MM.1S (cell line): ENCODE data around the gene COX4I1.

Experiments
- DNase-seq: peaks from one replicate; pipeline ENCODE4 v3.0.0-alpha.2; 2015
- H2AFZ ChIP-seq: fragments of 300-600 bp; sonication (generic); 2 replicates; pipeline ENCODE4 v1.6.0; 2016; ENCODE audit warnings: antibody characterized with exemption, low read length
- H3F3A ChIP-seq: fragments of 300-600 bp; sonication (generic); 2 replicates; pipeline ENCODE4 v1.6.1; 2016; ENCODE audit warnings: mild to moderate bottlenecking, antibody characterized with exemption, low read length, moderate library complexity, mixed read lengths; ENCODE audit not compliant: insufficient read depth
- H3K27ac ChIP-seq: fragments of 300-600 bp; sonication (generic); 2 replicates; pipeline ENCODE4 v1.5.1; 2016; ENCODE audit warnings: mild to moderate bottlenecking, low read length
- H3K27me3 ChIP-seq: fragments of 300-600 bp; sonication (generic); replicated peaks from 2 replicates; pipeline ENCODE4 v1.6.0; 2016; ENCODE audit warnings: low read length; ENCODE audit not compliant: insufficient read depth
- H3K36me3 ChIP-seq: fragments of 300-600 bp; sonication (generic); replicated peaks from 2 replicates; pipeline ENCODE4 v1.6.1; 2016; ENCODE audit warnings: mild to moderate bottlenecking, low read length, mixed read lengths; ENCODE audit not compliant: insufficient read depth
- H3K4me1 ChIP-seq: fragments of 300-600 bp; sonication (generic); 2 replicates; pipeline ENCODE4 v1.6.1; 2016; ENCODE audit warnings: low read length, mixed read lengths
- H3K4me2 ChIP-seq: fragments of 300-600 bp; sonication (generic); 2 replicates; pipeline ENCODE4 v1.6.0; 2016; ENCODE audit warnings: low read depth, low read length
- H3K4me3 ChIP-seq: fragments of 300-600 bp; sonication (generic); 2 replicates; pipeline ENCODE4 v1.5.1; 2016; ENCODE audit warnings: low read length, mixed read lengths
- H3K79me2 ChIP-seq: fragments of 300-600 bp; sonication (generic); 2 replicates; pipeline ENCODE4 v1.6.1; 2016; ENCODE audit warnings: mixed run types, low read length, mixed read lengths
- H3K9ac ChIP-seq: fragments of 300-600 bp; sonication (generic); 2 replicates; pipeline ENCODE4 v1.6.1; 2016; ENCODE audit warnings: low read length, mixed read lengths
- H3K9me2 ChIP-seq: fragments of 300-600 bp; sonication (generic); replicated peaks from 2 replicates; pipeline ENCODE4 v1.6.1; 2016; ENCODE audit warnings: mild to moderate bottlenecking, low read length, mixed read lengths; ENCODE audit not compliant: insufficient read depth
- H3K9me3 ChIP-seq: fragments of 300-600 bp; sonication (generic); replicated peaks from 2 replicates; pipeline ENCODE4 v1.6.1; 2016; ENCODE audit warnings: mild to moderate bottlenecking, low read length, mixed read lengths; ENCODE audit not compliant: insufficient read depth
- H4K20me1 ChIP-seq: fragments of 300-600 bp; sonication (generic); 2 replicates; pipeline ENCODE4 v1.6.1; 2016; ENCODE audit warnings: mild to moderate bottlenecking, low read length, moderate library complexity, mixed read lengths; ENCODE audit not compliant: insufficient read depth
- EZH2 ChIP-seq: fragments of 300-600 bp; sonication (generic); optimal IDR thresholded peaks from 2 replicates; pipeline ENCODE3; 2017; ENCODE audit warnings: low read depth, mild to moderate bottlenecking, antibody characterized with exemption, low read length, mixed read lengths
- EZH2phosphoT487 ChIP-seq: fragments of 300-600 bp; sonication (generic); IDR thresholded peaks from 2 replicates; pipeline ENCODE4 v1.6.1; 2018; ENCODE audit warnings: antibody characterized with exemption, low read length
- TF ChIP-seq, protein P1 (sequence below): fragments of 300-600 bp; sonication (generic); IDR thresholded peaks from 2 replicates; pipeline ENCODE4 v1.5.1; 2016; ENCODE audit warnings: antibody characterized with exemption, low read length, mixed read lengths

Gene COX4I1

DNA sequence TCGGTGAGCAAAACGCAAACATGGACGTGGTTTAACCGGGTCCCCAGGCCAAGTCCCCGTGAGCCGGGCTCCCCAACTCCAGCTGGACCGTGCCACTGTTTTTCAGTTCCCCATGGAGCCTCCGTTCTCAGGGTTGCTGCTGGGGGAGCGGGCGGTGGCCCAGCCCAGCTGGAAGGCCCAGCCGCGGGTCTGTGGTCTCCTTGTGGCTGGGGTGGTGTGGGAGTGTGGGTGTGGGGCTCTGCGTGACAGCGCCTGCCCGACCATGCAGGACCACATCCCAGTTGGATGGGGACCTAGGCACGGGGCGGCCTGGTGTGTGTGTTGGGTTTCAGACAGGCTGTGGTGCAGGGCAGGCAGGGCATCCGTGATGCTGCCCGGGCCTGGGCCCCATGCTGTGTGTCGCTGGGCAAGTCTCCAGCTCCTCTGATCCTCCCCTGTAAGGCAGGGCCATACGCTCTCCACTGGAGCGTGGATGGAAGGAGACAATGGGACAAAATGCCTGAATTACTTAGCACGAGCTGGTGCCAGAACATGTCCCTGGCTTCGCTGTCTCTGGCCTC, 40.3 kb downstream of the COX4I1 start:
- Histone ChIP-seq H3K4me3 (no peak overlapping the region), H3K27ac (no peak overlapping the region), H3F3A (no peaks in the 10 kb centered on the region), H3K9ac (no peak overlapping the region), H3K27me3 (peaks cover 83% of the 10 kb centered on the region), H3K9me2 (no peaks in the 10 kb centered on the region), H3K79me2 (no peaks in the 10 kb centered on the region), H3K4me1 (no peaks in the 10 kb centered on the region), H2AFZ (no peak overlapping the region), H3K9me3 (no peaks in the 10 kb centered on the region), H3K36me3 (no peaks in the 10 kb centered on the region), H4K20me1 (no peaks in the 10 kb centered on the region), H3K4me2 (no peak overlapping the region)
- TF ChIP-seq, protein P1, sequence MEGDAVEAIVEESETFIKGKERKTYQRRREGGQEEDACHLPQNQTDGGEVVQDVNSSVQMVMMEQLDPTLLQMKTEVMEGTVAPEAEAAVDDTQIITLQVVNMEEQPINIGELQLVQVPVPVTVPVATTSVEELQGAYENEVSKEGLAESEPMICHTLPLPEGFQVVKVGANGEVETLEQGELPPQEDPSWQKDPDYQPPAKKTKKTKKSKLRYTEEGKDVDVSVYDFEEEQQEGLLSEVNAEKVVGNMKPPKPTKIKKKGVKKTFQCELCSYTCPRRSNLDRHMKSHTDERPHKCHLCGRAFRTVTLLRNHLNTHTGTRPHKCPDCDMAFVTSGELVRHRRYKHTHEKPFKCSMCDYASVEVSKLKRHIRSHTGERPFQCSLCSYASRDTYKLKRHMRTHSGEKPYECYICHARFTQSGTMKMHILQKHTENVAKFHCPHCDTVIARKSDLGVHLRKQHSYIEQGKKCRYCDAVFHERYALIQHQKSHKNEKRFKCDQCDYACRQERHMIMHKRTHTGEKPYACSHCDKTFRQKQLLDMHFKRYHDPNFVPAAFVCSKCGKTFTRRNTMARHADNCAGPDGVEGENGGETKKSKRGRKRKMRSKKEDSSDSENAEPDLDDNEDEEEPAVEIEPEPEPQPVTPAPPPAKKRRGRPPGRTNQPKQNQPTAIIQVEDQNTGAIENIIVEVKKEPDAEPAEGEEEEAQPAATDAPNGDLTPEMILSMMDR: no peak
- TF ChIP-seq EZH2 (no peak), EZH2phosphoT487 (no peak)
- no peak for DNase-seq

DNA sequence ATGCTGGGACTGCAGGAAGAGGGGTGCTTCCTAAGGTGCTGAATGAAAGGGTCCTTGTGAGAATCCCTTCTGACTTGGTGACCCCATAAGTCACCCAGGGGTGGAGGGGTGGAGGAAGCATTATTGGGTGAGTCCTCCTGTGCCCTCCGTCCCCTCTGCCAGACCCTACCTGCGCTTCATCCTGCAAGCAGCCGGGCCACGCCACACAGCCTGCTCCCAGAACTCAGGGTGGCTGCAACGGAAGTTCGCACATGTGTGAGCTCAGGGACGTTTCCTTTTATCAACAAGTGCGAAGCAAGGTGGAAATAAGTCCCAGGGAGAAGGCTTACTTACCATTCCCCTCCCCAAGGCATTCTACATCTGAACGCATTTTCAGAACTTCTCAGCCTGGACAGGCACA, 40.9 kb downstream of the COX4I1 start:
- H2AFZ ChIP-seq: no peak overlapping the region
- no peak for TF ChIP-seq EZH2phosphoT487
- no peak for TF ChIP-seq EZH2
- TF ChIP-seq, protein P1: no peak
- H3K4me2 ChIP-seq: no peak overlapping the region
- no peaks in the 10 kb centered on the region for H3K79me2 ChIP-seq
- no peak overlapping the region for H3K27ac ChIP-seq
- no peaks in the 10 kb centered on the region for H3F3A ChIP-seq
- no peaks in the 10 kb centered on the region for H3K36me3 ChIP-seq
- H3K4me3 ChIP-seq: no peak overlapping the region
- H3K9me2 ChIP-seq: no peaks in the 10 kb centered on the region
- DNase-seq: no peak
- no peaks in the 10 kb centered on the region for H4K20me1 ChIP-seq
- no peak overlapping the region for H3K9ac ChIP-seq
- no peaks in the 10 kb centered on the region for H3K9me3 ChIP-seq
- H3K4me1 ChIP-seq: no peaks in the 10 kb centered on the region
- peaks cover 89% of the 10 kb centered on the region for H3K27me3 ChIP-seq

DNA sequence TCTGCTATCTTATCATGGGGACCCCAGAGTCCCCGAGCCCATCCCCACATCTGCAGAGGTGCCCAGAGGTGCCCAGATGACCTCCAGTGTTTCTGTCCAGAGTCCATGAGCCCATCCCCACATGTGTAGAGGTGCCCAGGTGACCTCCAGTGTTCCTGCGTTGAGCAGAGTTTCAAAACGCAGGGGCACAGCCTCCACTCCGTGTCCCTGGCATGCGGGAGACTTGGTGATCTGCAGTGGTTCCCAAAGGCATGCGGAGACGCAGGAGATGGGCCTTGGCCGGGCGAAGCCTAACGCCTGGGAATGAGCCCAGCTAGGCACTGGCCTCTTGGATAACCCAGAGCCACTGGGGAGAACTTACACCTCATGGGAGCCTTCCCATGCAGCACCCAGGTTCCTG, 41.3 kb downstream of the COX4I1 start:
- no peaks in the 10 kb centered on the region for H3K9me3 ChIP-seq
- no peak overlapping the region for H3K27ac ChIP-seq
- H3F3A ChIP-seq: no peaks in the 10 kb centered on the region
- H3K9ac ChIP-seq: no peak overlapping the region
- TF ChIP-seq EZH2phosphoT487 (no peak), EZH2 (no peak)
- TF ChIP-seq, protein P1: no peak
- H3K4me1 ChIP-seq: no peaks in the 10 kb centered on the region
- no peak overlapping the region for H2AFZ ChIP-seq
- DNase-seq: no peak
- no peaks in the 10 kb centered on the region for H3K9me2 ChIP-seq
- no peak overlapping the region for H3K4me2 ChIP-seq
- H4K20me1 ChIP-seq: no peaks in the 10 kb centered on the region
- no peak overlapping the region for H3K4me3 ChIP-seq
- no peaks in the 10 kb centered on the region for H3K79me2 ChIP-seq
- H3K27me3 ChIP-seq: peaks cover 90% of the 10 kb centered on the region
- no peaks in the 10 kb centered on the region for H3K36me3 ChIP-seq
